HepG2 (cell line): ENCODE data around the gene WWP2. TPM values are rescaled to one million over a fixed set of nuclear protein-coding genes. Genes with fewer than 3 reads are reported as not detected.

Experiments
- ATAC-seq: fragments of 200-7000 bp; cut with Tn5 transposase; 3 replicates; pipeline ENCODE4 v1.9.1; 2020; ENCODE audit warnings: mild to moderate bottlenecking, moderate library complexity
- BruUV-seq: library from RNA; stranded (reverse); fragments of 400-500 nt; replicated peaks from 2 replicates; lab custom pipeline; 2021; lab: Mats Ljungman, UMichigan
- CTCF ChIA-PET: fragments of 300-600 bp; formaldehyde crosslinking; extraction: SDS; loops from one replicate; lab custom pipeline; 2021; ENCODE audit warnings: low total read pairs, inconsistent platforms, low intra/inter-chr PET ratio; lab: Yijun Ruan, JAX
- POLR2A ChIA-PET: fragments of 350-600 bp; sonication (Branson Sonifier 250); formaldehyde crosslinking; loops from one replicate; lab custom pipeline; 2020; ENCODE audit warnings: antibody characterized with exemption, inconsistent platforms; lab: Yijun Ruan, JAX
- DNase-seq: peaks from one replicate; pipeline ENCODE4 v3.0.0-alpha.2; 2015; ENCODE audit warnings: low spot score
- FAIRE-seq: peaks from 3 replicates; lab custom pipeline; 2011; peaks lifted over from hg19 to GRCh38; lab: Jason Lieb, UNC
- H2AFZ ChIP-seq: one replicate; pipeline ENCODE4 v1.6.1; 2011; ENCODE audit warnings: low read length, inconsistent platforms
- H3K27ac ChIP-seq: fragments of 300-600 bp; 3 replicates; pipeline ENCODE4 v1.8.0; 2011; ENCODE audit warnings: mixed run types, mild to moderate bottlenecking, mixed read lengths, low read length, inconsistent platforms; ENCODE audit not compliant: insufficient read depth; ENCODE audit errors: extremely low read length
- H3K27me3 ChIP-seq, 2 experiments: fragments of 200-600 bp in 1 of 2; 2 replicates in 1 of 2; 3 replicates in 1 of 2; pipeline versions ENCODE4 v1.6.0 to v1.8.0; 2011; ENCODE audit warnings: low read length in 2 of 2, mild to moderate bottlenecking in 2 of 2, moderate library complexity in 2 of 2, inconsistent platforms in 1 of 2; ENCODE audit not compliant: insufficient read depth in 2 of 2, control insufficient read depth in 1 of 2
- H3K36me3 ChIP-seq, 2 experiments: fragments of 200-600 bp in 1 of 2; replicated peaks in 1 of 2; 2 replicates in 1 of 2; 3 replicates in 1 of 2; pipeline versions ENCODE4 v1.5.1 to v1.8.0; 2011; ENCODE audit warnings: low read length in 2 of 2, inconsistent platforms in 1 of 2; ENCODE audit not compliant: insufficient read depth in 2 of 2, control insufficient read depth in 1 of 2
- H3K4me1 ChIP-seq: 2 replicates; pipeline ENCODE4 v1.5.1; 2012; ENCODE audit warnings: low read length, inconsistent platforms; ENCODE audit not compliant: insufficient read depth
- H3K4me2 ChIP-seq: 2 replicates; pipeline ENCODE4 v1.6.0; 2011; ENCODE audit warnings: low read depth, low read length, inconsistent platforms
- H3K4me3 ChIP-seq, 3 experiments: fragments of 200-600 bp in 1 of 3; sonication (generic), shearing (Covaris generic) in 1 of 3; replicated peaks in 1 of 3; 2 replicates each; pipeline ENCODE4 v1.5.1; 2011 to 2016; ENCODE audit warnings: low read length in 3 of 3, inconsistent platforms in 2 of 3, low read depth in 2 of 3, mild to moderate bottlenecking in 2 of 3, control low read depth in 1 of 3, mixed read lengths in 1 of 3; ENCODE audit not compliant: insufficient read depth in 1 of 3
- H3K79me2 ChIP-seq: one replicate; pipeline ENCODE4 v1.6.1; 2011; ENCODE audit warnings: low read length, inconsistent platforms; ENCODE audit not compliant: insufficient read depth
- H3K9ac ChIP-seq: 2 replicates; pipeline ENCODE4 v1.6.0; 2011; ENCODE audit warnings: mild to moderate bottlenecking, low read depth, low read length, inconsistent platforms; ENCODE audit not compliant: insufficient read depth
- H3K9me3 ChIP-seq: 2 replicates; pipeline ENCODE4 v1.5.1; 2012; ENCODE audit warnings: mild to moderate bottlenecking, low read length
- H4K20me1 ChIP-seq: 2 replicates; pipeline ENCODE4 v1.6.0; 2011; ENCODE audit warnings: inconsistent platforms, mild to moderate bottlenecking, low read length, moderate library complexity; ENCODE audit not compliant: insufficient read depth
- CENPT ChIP-seq: sonication (generic); formaldehyde crosslinking; IDR thresholded peaks from 2 replicates; pipeline ENCODE4 v1.8.0; 2022; ENCODE audit warnings: low read depth, mild to moderate bottlenecking, moderate library complexity, missing genetic modification reagents
- DPF2 ChIP-seq: sonication (generic); formaldehyde crosslinking; IDR thresholded peaks from 2 replicates; pipeline ENCODE4 v1.4.0; 2020; ENCODE audit warnings: mild to moderate bottlenecking, low read depth, missing genetic modification reagents, borderline replicate concordance
- FLYWCH1 ChIP-seq: sonication (generic); formaldehyde crosslinking; IDR thresholded peaks from 2 replicates; pipeline ENCODE4 v1.8.1; 2023; ENCODE audit warnings: mild to moderate bottlenecking, missing genetic modification reagents
- HOXA3 ChIP-seq: sonication (generic); formaldehyde crosslinking; IDR thresholded peaks from 2 replicates; pipeline ENCODE4 v1.5.0; 2020; ENCODE audit warnings: missing genetic modification reagents
- JARID2 ChIP-seq: sonication (generic); formaldehyde crosslinking; IDR thresholded peaks from 2 replicates; pipeline ENCODE4 v1.8.1; 2023; ENCODE audit warnings: missing genetic modification reagents, inconsistent platforms; ENCODE audit not compliant: insufficient replicate concordance
- NCOR1 ChIP-seq: fragments of 200-600 bp; sonication (generic); IDR thresholded peaks from 2 replicates; pipeline ENCODE4 v1.7.0; 2017; ENCODE audit warnings: antibody characterized with exemption, low read length, borderline replicate concordance
- NFE2 ChIP-seq: sonication (generic); formaldehyde crosslinking; IDR thresholded peaks from 2 replicates; pipeline ENCODE4 v1.4.0; 2020; ENCODE audit warnings: missing genetic modification reagents
- TBX2 ChIP-seq: sonication (generic); formaldehyde crosslinking; IDR thresholded peaks from 2 replicates; pipeline ENCODE4 v1.5.0; 2020; ENCODE audit warnings: missing genetic modification reagents, mild to moderate bottlenecking, borderline replicate concordance
- ZBTB38 ChIP-seq: sonication (generic); formaldehyde crosslinking; IDR thresholded peaks from 2 replicates; pipeline ENCODE4 v1.5.1; 2020; ENCODE audit warnings: mild to moderate bottlenecking, missing genetic modification reagents
- ZMYM4 ChIP-seq: sonication (generic); formaldehyde crosslinking; IDR thresholded peaks from 2 replicates; pipeline ENCODE4 v1.8.1; 2023; ENCODE audit warnings: mild to moderate bottlenecking, missing genetic modification reagents
- ZNF224 ChIP-seq: sonication (generic); formaldehyde crosslinking; IDR thresholded peaks from 2 replicates; pipeline ENCODE4 v1.5.0; 2020; ENCODE audit warnings: mild to moderate bottlenecking, missing genetic modification reagents
- ZNF274 ChIP-seq: sonication (generic); formaldehyde crosslinking; IDR thresholded peaks from 2 replicates; pipeline ENCODE4 v1.5.1; 2020; ENCODE audit warnings: mild to moderate bottlenecking, missing genetic modification reagents
- ZNF296 ChIP-seq: sonication (generic); formaldehyde crosslinking; conservative IDR thresholded peaks from 2 replicates; pipeline ENCODE4 v1.5.0; 2020; ENCODE audit warnings: mild to moderate bottlenecking, missing genetic modification reagents
- WGBS: methylation state at CpG from one replicate; pipeline ENCODE4 v1.1.6; 2017; ENCODE audit warnings: low lambda C conversion rate; 5-methylcytosine and 5-hydroxymethylcytosine counted together
- in situ Hi-C: cut with HindIII; loops from 2 replicates; pipeline ENCODE4 v1.10.0; 2017; ENCODE audit warnings: low pct_unique_long_range_greater_than_20kb; ENCODE audit not compliant: extremely low pct_ligation_motif_present
- intact Hi-C: fragments of 100-400 bp; cut with micrococcal nuclease; formaldehyde crosslinking; loops from one replicate; pipeline ENCODE4 v1.10.0; 2022; ENCODE audit not compliant: unreplicated experiment
- polyA plus RNA-seq, 8 experiments: library from polyadenylated mRNA; depleted of rRNA in 3 of 8; stranded (reverse) in 7 of 8; unstranded in 1 of 8; fragments of >200 nt; fragmentation: Illumina TruSeq in 4 of 8; extraction: Trizol in 4 of 8; gene quantifications; 2 replicates each; pipeline versions ENCODE4 v1.2.1 to v1.2.3, GENCODE V29; 2011 to 2016; ENCODE audit warnings: low read depth in 4 of 8, missing spikeins in 1 of 8, mixed read lengths in 1 of 8; ENCODE audit not compliant: insufficient read depth in 1 of 8
- total RNA-seq, 5 experiments: library from RNA; depleted of rRNA; stranded (reverse); fragments of >200 nt; fragmentation: Illumina TruSeq; extraction: Trizol; gene quantifications; 2 replicates each; pipeline ENCODE4 v1.2.3, GENCODE V29; 2016; ENCODE audit warnings: low read depth in 1 of 5
- TF ChIP-seq, protein P1 (sequence below): IDR thresholded peaks from 2 replicates; pipeline ENCODE4 v1.6.1; 2018; ENCODE audit warnings: missing genetic modification reagents, mild to moderate bottlenecking, missing compliant biosample characterization
- TF ChIP-seq, protein P2 (sequence below): IDR thresholded peaks from 2 replicates; pipeline ENCODE4 v1.4.0; 2020; ENCODE audit warnings: mild to moderate bottlenecking, missing genetic modification reagents
- TF ChIP-seq, protein P3 (sequence below): sonication (generic); formaldehyde crosslinking; IDR thresholded peaks from 2 replicates; pipeline ENCODE4 v1.5.0; 2020; ENCODE audit warnings: mild to moderate bottlenecking, missing genetic modification reagents
- TF ChIP-seq, protein P4 (sequence below): IDR thresholded peaks from 2 replicates; pipeline ENCODE4 v1.6.1; 2012; ENCODE audit warnings: inconsistent platforms

Gene WWP2
- total and polyA plus RNA-seq, 2 of the 13 experiments (the other 11 are each of a cell fraction or from before 2014, with no cell fraction given) = 11.4 to 28.2 TPM

DNA sequence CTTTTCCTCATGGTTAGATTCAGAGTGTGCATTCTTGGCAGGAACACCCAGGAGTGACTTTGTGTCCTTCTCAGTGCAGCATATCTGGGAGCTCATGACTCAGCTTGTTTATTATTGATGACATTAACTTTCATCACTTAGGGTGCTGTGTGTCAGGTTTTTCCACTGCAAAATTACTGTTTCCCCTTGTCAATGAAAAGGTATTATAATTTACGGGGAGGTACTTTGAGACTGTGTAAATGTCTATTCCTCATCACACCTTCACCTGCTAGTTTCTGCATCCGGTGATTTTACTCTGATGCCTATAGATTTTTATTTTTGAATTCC, 50.5 kb downstream of the WWP2 start (continued):
- TF ChIP-seq ZMYM4 = no peak
- TF ChIP-seq ZNF296 (CRISPR knock-in tag) = no peak
- no peak for TF ChIP-seq HOXA3 (CRISPR knock-in tag)
- TF ChIP-seq ZNF224 (CRISPR knock-in tag) = no peak
- no peak for TF ChIP-seq CENPT (CRISPR knock-in tag)
- no peak for TF ChIP-seq ZNF274
- TF ChIP-seq, protein P1, sequence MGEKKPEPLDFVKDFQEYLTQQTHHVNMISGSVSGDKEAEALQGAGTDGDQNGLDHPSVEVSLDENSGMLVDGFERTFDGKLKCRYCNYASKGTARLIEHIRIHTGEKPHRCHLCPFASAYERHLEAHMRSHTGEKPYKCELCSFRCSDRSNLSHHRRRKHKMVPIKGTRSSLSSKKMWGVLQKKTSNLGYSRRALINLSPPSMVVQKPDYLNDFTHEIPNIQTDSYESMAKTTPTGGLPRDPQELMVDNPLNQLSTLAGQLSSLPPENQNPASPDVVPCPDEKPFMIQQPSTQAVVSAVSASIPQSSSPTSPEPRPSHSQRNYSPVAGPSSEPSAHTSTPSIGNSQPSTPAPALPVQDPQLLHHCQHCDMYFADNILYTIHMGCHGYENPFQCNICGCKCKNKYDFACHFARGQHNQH (CRISPR knock-in tag) = no peak
- peak; percentile 57; the same call in 1 of the 2 replicates for TF ChIP-seq NFE2 (CRISPR knock-in tag)
- TF ChIP-seq, protein P2, sequence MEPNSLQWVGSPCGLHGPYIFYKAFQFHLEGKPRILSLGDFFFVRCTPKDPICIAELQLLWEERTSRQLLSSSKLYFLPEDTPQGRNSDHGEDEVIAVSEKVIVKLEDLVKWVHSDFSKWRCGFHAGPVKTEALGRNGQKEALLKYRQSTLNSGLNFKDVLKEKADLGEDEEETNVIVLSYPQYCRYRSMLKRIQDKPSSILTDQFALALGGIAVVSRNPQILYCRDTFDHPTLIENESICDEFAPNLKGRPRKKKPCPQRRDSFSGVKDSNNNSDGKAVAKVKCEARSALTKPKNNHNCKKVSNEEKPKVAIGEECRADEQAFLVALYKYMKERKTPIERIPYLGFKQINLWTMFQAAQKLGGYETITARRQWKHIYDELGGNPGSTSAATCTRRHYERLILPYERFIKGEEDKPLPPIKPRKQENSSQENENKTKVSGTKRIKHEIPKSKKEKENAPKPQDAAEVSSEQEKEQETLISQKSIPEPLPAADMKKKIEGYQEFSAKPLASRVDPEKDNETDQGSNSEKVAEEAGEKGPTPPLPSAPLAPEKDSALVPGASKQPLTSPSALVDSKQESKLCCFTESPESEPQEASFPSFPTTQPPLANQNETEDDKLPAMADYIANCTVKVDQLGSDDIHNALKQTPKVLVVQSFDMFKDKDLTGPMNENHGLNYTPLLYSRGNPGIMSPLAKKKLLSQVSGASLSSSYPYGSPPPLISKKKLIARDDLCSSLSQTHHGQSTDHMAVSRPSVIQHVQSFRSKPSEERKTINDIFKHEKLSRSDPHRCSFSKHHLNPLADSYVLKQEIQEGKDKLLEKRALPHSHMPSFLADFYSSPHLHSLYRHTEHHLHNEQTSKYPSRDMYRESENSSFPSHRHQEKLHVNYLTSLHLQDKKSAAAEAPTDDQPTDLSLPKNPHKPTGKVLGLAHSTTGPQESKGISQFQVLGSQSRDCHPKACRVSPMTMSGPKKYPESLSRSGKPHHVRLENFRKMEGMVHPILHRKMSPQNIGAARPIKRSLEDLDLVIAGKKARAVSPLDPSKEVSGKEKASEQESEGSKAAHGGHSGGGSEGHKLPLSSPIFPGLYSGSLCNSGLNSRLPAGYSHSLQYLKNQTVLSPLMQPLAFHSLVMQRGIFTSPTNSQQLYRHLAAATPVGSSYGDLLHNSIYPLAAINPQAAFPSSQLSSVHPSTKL (CRISPR knock-in tag) = 0 out of 2 replicates have a peak, but pooled peaks have one; percentile 17

DNA sequence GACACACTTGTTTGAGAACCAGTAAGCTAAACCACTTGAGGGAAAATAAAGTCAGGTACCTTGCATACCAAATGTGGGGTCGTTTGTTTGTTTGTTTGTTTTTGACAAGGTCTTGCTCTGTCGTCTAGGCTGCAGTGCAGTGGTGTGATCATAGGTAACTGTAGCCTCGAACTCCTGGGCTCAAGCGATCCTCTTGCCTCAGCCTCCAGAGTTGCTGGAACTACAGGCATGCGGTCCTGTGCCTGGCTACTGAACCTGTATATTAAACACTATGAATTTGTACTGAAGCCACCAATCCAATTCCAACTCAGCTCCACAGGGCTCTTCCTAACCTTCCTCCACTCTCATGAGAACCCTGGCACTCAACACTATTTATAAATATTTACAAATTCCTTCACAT, 51.9 kb downstream of the WWP2 start:
- peak; percentile 40 for FAIRE-seq
- in situ Hi-C loops = no loop called here
- H4K20me1 ChIP-seq = no peaks in the 10 kb centered on the region
- H3K4me3 ChIP-seq = no peak overlapping the region
- ChIA-PET POLR2A (interaction anchor here (2.1 to 4.7 kb wide), 2 partner anchors 16 to 25 kb away, joined by 6 to 25 read pairs; no protein-coding TSS in a partner anchor), CTCF (no interaction called here)
- peaks cover 2 to 13% of the 10 kb centered on the region in 2 experiments; a peak in 2 of 5 replicates for H3K36me3 ChIP-seq
- peak overlapping the region; percentile 49; the same call in 1 of the 2 replicates for H3K9ac ChIP-seq
- H3K27ac ChIP-seq = peak overlapping the region; percentile 67
- no peak for DNase-seq
- H3K4me1 ChIP-seq = peaks cover 67% of the 10 kb centered on the region
- intact Hi-C loops = no loop called here
- no peak overlapping the region for H2AFZ ChIP-seq
- ATAC-seq = peak; percentile 15
- H3K79me2 ChIP-seq = no peaks in the 10 kb centered on the region
- H3K4me2 ChIP-seq = peak overlapping the region; percentile 55
- H3K9me3 ChIP-seq = no peaks in the 10 kb centered on the region
- TSS peak; percentile 16 for BruUV-seq
- 64% methylated on average over 5 of the region's 5 CpGs for WGBS
- H3K27me3 ChIP-seq = no peaks in the 10 kb centered on the region
- TF ChIP-seq JARID2 (CRISPR knock-in tag) = no peak
- TF ChIP-seq NCOR1 = no peak
- no peak for TF ChIP-seq DPF2 (CRISPR knock-in tag)
- TF ChIP-seq FLYWCH1 (CRISPR knock-in tag) = 0 out of 2 replicates have a peak, but pooled peaks have one; percentile 75
- TF ChIP-seq, protein P3, sequence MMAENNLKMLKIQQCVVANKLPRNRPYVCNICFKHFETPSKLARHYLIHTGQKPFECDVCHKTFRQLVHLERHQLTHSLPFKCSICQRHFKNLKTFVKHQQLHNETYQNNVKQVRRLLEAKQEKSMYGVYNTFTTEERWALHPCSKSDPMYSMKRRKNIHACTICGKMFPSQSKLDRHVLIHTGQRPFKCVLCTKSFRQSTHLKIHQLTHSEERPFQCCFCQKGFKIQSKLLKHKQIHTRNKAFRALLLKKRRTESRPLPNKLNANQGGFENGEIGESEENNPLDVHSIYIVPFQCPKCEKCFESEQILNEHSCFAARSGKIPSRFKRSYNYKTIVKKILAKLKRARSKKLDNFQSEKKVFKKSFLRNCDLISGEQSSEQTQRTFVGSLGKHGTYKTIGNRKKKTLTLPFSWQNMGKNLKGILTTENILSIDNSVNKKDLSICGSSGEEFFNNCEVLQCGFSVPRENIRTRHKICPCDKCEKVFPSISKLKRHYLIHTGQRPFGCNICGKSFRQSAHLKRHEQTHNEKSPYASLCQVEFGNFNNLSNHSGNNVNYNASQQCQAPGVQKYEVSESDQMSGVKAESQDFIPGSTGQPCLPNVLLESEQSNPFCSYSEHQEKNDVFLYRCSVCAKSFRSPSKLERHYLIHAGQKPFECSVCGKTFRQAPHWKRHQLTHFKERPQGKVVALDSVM = peak; percentile 95
- TF ChIP-seq ZBTB38 (CRISPR knock-in tag) = 0 out of 2 replicates have a peak, but pooled peaks have one; percentile 5
- TF ChIP-seq TBX2 = peak; percentile 41; the same call in 1 of the 2 replicates
- TF ChIP-seq, protein P4, sequence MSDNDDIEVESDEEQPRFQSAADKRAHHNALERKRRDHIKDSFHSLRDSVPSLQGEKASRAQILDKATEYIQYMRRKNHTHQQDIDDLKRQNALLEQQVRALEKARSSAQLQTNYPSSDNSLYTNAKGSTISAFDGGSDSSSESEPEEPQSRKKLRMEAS = 0 out of 2 replicates have a peak, but pooled peaks have one; percentile 29
